CD4-positive, alpha-beta T cell treated with Interleukin-12 subunit alpha and Interleukin-12 subunit beta, for 1 hour (primary cell): ENCODE measurements around the gene GMDS.

ENCODE experiments used
- DNase-seq: peaks from one replicate; pipeline ENCODE4 v3.0.0-alpha.2; 2020

Gene GMDS

DNA sequence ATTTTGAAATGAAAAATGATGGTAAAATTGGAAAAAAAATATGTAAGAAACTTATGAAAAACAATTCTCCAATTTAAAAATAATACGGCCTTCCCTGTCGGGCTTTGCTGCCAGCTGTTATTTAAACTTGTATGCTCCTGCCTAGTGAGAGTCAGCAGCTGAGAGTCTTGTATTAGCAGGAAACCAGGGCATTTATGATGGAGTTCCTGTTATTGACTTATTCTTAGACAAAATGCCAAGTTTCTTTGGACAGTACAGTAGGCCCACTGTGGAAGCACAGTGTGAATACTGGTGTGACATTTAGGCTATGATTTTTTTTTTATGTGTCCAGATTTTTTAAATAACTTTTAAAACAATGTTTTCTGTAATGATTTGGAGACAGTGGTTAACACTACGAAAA is 42.1 kb downstream of the GMDS start:
- DNase-seq = no peak

DNA sequence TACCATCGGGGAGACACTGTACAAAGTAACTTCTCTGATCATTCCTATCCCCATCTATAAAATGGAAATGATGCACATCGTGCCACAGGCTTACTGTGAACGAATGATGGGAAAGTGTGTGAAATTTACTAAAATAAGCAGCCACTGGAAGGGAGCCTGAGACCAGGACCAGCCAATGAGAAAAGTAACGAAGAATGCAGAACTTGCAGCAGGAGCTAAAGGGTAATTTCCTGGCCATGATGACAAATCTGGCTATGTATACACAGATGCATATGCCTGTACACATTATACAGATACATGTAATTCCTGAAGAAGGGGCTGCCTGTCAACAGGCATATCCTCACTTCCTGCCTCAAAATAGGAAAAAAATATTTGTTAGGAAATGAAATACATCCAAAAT is 47.4 kb downstream of the GMDS start:
- DNase-seq = no peak

DNA sequence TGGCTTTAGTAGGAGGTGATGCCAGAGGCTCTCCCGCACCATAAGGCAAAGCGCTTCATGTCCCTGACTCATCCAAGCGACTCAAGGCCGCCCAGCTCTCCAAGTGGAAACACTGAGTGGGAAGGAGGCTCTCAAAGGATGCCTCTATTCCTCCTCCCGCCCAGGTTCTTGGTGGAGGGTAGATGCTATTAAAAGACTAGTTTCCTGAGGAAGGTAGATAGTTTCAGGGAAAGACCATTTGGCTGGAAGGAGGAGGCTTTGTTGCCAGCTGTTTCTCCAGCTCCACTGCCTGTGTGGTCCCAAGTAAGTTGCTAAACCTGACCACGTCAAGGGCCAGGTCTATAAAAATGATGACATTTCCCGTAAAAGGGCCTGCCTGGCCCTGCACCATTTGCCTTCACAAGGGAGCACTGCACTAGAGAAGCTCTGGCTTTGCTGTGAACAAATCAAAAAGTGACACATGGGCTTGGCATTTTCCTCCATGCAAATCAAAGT is 48.2 kb downstream of the GMDS start:
- no peak for DNase-seq

DNA sequence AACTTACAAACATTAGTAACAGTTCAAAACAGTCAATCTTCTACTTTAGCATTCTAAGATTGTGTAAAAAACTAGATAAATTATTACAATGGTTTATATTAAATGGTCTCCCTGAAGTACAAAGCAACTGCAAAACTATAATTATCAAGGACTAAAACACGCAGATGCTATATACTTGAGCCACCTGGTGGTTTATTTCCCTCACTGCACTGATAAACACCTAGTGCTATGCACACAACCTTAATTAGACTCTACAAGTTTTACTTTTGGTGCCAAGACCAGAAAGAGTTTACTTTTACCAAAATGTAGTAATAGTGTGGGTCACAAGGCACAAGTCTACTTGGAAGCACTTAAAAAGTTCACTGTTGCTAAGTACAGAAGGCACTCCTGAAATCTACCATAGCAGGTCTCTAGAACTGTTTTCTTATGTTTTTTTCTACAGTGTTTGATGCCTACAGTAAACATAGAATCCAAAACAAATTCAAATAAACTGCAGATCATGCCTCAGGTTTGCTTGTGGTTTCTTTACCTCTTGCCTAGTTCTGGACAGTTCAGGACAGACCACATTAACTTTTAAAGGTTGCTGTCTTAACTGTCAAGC is 49.2 kb downstream of the GMDS start:
- peak; percentile 57 for DNase-seq

DNA sequence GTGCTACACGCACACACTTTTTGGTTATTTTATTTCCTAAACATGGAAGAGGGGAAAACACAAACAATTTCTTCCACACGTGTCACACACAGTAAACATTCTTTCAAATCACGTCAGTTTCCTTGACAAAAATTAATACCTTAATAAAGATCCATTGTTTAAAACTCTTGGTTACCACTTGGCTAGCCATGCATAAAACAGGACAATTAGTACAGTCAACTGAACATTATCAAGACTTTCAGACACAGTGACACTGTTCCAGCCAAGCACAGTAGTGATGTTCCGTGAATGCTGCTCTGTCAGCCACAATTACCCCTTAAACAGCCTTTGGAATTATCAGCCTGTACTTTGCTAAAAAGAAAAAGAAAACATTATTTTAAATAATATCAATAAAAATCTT is 50.8 kb downstream of the GMDS start:
- no peak for DNase-seq

DNA sequence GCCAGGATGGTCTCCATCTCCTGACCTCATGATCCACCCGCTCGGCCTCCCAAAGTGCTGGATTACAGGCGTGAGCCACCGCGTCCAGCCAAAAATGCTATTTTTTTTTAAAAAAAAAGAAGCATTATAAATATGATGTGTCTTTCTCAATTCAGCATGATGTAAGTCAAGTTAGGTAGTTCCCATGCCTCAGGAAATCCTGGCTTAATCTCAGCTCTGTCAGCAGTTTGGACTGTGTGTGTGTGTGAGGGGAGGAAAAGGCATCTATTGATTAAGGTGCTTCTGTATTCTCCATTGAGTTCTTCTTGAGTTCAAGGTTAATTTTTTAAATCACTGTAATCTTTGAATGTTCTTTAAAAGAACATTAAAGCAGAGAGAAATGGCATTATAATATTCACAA is 51.5 kb downstream of the GMDS start:
- DNase-seq = no peak

DNA sequence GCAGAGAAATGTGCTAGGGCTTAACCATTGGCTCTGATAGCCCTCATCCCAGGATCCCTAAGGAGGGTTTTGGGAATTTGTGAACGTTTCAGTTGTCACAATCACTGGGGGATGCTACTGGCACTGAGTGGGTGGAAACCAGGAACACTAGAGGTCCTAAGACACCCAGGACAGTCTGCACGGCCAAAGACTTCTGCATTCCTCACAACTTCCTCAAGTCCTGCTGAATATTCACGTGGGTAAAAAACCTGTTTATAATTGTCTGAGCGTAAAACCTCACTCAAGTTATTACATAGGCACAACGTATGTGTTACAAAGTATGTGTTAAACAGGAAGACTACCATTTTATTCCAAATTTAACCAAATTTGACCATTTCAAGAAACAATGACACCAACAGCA is 52.4 kb downstream of the GMDS start:
- DNase-seq = no peak

DNA sequence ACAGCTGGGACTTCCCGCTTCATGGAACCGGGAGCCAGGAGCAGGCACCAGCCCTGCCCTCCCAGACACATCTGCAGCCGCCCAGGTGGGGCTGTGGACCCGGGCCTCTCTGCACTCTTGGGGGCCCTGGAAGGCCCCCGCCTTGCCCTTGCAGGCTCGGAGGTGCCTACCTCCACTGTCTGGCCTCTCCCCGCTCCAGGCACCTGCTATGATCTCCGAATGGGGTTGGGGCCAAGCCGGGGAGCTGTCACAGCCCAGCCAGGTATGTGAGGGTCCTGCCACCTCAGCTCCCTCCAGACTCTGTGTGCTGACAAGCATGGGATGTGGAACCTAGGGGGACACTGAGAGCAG is 54.0 kb downstream of the GMDS start:
- DNase-seq = no peak

DNA sequence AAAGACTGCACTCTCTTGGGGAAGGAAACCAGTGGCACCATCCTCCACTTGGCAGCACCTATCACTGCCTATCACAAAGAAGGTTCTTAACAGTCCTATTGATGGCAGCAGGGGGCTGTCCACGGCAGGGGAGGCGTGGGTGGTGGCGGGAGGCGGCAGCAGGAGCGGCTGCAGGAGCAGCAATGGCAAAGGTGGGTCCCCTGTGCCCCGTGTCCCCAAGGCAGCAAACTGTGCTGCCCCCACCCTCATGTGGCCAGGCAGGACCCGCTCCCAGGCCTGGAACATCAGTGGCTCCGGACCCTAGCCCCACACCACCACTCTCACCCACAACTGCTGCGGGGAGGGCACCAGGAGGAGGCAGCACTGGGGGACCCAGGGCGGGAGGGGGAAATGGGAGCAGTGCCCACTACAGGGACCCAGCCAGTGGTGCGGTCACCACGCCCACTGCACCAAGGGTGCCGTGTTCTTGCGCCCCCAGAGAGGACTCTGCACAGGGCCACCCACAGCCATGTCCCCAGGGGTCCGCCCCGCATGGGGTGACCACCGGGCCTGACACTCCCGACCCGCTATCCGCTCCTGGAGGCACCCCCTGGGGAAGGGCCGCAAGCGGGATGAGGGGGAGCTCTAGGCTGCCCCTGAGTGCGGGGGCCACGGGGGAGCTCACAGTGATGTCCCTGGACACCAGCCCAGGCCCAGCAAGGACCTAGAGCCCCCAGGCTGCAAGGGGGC is 54.6 kb downstream of the GMDS start:
- no peak for DNase-seq

DNA sequence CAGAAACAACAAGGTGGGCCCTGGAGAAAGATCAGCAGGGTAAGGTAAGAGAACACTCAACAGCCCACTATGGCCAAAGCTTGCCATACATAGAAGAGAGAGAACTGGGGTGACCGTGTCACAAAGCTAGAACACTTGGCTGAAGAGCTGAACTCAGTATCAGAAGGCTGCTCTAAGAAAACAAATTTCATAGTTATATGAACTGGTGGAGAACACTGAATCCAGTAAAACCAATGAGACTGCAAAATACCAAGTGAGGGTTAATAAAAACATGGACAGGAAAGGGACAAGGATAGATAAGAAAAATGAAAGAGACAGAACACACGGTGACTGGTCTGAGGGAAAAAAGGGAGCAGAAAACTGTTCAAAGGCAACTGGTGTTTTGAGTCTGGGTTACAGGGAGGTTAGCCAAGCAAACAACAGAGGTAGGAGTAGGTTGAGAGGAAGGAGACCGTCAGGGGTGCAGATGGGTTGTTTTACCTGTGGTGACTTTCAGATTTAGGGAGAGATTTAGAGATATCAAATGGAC is 56.5 kb downstream of the GMDS start:
- DNase-seq = no peak

DNA sequence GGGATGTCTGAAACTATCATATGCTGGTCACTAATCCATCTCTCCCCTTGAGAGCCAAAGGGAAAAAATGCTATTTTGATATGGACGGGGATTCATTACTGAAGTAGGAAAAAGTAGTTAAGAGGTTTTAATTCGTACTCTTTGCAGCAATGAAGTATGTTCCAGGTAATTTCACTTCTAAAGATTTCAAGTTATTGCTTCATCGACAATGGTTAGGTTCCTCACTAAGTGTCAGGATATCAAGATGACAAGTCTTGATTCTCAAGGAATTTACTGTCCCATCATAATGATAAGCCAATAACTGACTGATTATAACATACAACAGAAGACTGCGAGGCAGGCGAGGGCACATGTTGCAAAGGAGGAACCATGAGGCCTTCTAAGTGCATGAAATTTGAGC is 57.0 kb downstream of the GMDS start:
- no peak for DNase-seq

DNA sequence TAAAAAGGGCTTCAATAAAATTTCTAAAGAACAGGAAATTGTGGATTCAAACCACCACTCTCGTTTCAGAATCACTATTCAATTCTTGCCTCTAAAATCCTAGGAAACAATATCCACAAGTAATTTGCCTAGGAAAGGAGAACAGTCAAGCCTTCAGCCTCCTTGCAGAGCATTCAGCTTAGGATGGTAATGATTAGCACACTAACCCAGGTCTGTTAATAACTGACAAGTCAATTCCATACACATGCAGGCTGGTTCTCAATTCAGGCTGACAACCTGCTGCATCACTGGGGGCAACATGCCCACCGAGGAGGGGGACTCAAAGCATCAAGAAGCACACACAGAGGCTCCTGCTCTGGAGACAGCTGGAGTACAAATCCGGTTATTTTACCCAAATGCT is 57.6 kb downstream of the GMDS start:
- DNase-seq = no peak

DNA sequence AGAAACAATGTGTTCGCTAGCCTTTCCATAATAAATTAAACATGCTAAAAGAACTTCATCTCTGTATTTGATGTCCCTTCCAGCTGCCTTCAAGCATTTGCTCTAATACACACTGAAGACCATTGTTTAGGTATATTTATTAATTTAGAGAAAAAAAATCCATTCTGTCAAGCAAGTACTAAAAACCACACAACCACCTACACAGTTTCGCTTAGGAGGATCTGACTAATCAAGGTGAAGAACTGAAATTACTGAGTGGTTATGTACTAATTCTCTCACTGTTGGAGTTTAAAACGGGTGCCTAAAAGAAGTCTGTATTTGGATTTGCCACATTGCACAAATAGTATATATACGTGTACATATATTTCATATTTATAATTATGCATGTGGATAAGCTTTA is 58.9 kb downstream of the GMDS start:
- DNase-seq = no peak

DNA sequence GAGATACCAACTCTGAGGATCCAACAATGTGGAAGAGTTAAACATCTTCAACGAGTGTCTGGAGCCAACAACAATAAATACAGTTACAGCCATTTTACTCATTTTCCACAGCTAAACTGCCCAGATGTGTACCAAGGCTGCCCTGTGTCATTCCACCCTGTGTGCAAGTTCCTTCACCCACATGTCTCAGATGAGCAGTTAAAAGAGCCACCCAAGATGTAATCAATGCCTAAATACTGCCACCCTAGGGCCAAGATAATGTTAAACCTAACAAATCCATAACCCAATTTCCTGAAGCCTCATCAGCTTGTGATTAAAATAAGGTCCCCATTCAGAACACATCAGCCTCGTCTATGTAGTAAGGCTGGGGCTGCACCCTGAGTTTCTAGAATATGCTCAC is 59.9 kb downstream of the GMDS start:
- no peak for DNase-seq

DNA sequence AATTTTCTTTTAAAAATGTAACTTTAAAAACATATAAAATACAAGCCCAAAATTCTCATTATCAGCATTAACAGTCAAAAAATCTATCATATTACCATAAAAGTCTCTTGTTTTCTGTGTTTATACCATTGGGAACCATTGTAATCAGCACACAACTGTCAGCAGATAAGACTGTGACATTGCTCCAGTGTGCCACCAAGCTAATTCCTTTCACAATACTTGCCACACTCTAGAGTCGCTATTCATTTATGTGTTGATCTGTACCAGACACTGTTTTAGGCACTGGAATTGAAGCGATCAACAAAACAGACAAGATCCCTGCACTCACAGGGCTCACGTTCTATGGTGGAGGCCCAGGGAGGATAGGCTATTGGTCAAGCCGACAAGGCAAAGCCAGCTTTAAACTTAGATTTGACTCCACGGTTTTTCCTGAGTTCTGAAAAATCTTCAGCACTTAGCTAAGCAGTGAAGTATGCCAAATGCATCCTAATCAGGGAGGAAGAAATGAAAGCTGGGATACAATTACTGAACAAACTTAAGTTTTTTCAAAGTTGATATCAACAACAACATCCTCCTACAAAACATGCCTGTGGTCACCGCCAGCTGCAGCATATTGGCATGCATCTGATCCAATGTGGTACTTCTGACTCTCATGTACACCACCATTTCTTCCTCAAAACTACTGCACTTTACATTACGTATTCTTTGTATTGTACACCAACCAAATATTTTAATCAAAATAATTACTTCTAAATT is 60.5 kb downstream of the GMDS start:
- no peak for DNase-seq

DNA sequence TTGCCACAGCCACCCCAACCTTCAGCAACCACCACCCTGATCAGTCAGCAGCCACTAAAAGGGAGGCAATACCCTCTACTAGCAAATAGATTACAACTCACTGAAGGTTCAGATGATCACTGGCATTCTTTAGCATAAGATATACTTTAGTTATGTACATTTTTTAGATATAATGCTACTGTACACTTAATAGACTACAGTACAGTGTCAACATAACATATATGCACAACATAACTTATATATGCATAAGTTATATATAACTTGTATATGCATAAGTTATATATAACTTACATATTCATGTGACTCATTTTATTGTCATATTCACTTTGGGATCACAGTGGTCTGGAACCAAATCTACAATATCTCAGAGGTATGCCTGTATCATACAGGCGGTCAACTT is 61.7 kb downstream of the GMDS start:
- no peak for DNase-seq

DNA sequence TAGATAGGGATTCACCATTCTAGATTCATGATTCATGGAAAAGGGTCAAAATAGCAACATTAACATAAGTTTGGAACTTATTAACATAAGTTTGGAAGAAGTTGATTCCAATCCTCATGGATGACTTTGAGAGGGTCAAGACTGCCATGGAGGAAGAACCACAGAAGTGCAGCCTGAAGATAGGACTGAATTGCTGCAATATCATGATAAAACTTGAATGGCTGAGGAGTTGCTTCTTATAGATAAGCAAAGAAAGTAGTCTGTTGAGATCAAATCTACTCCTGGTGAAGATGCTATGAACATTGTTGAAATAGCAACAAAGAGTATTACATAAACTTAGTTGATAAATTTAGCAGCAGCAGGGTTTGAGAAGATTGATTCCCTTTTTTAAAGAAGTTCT is 62.2 kb downstream of the GMDS start:
- no peak for DNase-seq

DNA sequence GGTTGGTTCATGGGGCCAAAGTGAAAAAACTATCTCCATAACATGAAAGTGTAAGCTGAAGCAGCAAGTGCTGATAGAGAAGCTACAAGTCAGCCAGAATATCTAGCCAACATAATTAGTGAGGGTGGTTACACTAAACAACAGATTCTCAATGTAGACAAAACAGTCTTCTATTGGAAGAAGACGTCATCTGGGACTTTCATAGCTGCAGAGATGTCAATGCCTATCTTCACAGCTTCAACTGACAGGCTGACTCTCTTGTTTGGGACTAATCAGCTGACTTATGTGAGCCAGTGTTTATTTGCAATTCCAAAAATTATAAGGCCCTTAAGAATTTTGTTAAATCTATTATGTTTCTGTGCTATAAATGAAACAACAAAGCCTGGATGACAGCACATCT is 63.2 kb downstream of the GMDS start:
- DNase-seq = no peak

DNA sequence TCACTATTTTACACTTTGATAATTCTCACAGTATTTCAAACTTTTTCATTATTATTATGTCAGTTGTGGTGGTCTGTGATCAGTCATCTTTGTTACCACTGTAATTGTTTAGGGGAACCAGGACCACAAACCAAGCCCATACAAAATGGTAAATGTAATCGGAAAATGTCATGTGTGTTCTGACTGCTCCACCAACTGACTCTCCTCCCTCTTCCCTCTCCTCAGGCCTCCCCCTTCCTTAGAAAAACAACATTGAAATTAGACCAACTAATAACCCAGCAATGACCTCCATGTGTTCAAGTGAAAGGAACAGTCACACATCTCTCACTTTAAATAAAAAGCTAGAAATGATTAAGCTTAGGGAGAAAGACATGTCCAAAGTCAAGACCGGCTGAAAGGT is 63.8 kb downstream of the GMDS start:
- DNase-seq = no peak

DNA sequence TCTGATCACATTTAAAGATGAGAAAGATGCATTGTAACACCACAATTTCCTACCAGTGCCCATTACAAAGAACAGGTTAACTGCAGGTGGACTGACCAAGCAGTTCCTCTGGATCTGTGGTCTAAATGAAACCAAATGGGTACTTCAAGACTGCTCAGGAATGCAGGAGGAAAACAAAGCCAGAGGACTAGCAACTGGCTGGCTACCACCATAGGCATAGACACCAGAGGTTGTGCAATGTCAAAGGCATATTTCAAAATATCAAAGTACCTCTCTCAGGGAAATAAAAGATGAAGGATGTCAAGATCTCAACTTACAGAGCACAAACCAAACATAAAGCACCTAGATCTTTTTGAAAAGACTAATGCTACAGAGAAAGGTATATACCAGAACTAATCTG is 65.5 kb downstream of the GMDS start:
- DNase-seq = no peak

DNA sequence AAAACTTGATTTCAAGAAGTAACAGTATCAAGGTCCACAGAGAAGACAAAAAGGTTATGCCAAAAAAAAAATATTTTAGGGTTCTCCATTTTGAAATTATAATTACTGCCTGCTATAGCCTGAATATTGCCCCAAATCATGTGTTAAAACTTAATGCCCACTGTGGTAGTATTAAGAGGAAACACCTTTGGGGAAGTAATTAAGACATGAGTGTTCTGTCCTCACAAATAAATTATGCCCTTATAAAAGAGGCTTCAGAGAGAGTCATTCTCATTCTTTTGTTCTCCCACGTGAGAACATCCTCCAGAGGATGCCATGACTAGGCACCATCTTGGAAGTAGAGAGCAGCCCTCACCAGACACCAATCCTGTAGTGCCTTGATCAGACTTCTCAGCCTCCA is 66.2 kb downstream of the GMDS start:
- no peak for DNase-seq

DNA sequence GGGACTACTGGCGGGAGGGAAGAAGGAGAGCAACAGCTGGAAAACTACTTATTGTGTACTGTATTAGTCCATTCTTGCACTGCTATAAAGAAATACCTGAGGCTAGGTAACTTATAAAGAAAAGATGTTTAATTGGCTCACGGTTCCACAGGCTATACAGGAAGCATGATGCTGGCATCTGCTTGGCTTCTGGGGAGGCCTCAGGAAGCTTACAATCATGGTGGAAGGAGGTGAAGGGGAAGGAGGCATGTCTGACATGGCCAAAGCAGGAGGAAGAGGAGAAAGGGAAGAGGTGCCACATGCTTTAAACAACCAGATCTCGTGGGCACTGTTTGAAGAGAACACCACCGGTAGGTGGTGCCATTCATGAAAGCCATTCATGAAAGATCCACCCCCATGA is 67.3 kb downstream of the GMDS start:
- no peak for DNase-seq

DNA sequence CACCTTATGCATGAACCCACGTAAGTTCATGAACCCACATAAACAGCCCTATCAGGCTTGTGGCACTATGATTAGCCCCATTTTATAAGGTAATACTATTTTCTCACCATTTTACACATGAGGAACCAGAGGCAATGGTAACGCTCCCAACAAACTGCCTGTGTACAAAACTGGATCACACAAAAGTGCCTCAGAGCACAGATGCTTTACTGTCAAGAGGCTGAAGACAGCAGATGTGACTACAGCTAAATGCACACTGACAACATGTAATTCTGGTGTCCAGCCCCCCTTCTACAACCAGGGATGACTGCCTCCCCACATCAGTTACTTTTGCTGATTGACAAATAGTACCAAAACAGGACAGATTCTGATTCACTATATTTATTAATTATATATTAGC is 69.6 kb downstream of the GMDS start:
- no peak for DNase-seq
